Esophagus muscularis mucosa (tissue), 3 donors: ENCODE results near the gene PRDX2.

Source experiments
- POLR2AphosphoS5 ChIP-seq, 2 donors: sonication (generic); formaldehyde crosslinking; IDR thresholded peaks; one replicate each; pipeline ENCODE4 v1.6.1; 2017; ENCODE audit warnings: antibody characterized with exemption in 2 of 2
- TF ChIP-seq, protein P1 (sequence below), 3 experiments: fragments of 200-600 bp in 2 of 3; fragments of 450-650 bp in 1 of 3; sonication (generic) in 2 of 3; IDR thresholded peaks; one replicate each; pipeline ENCODE4 v1.5.1; 2017 to 2019; ENCODE audit warnings: antibody characterized with exemption in 3 of 3, mild to moderate bottlenecking in 2 of 3, moderate library complexity in 1 of 3

DNA sequence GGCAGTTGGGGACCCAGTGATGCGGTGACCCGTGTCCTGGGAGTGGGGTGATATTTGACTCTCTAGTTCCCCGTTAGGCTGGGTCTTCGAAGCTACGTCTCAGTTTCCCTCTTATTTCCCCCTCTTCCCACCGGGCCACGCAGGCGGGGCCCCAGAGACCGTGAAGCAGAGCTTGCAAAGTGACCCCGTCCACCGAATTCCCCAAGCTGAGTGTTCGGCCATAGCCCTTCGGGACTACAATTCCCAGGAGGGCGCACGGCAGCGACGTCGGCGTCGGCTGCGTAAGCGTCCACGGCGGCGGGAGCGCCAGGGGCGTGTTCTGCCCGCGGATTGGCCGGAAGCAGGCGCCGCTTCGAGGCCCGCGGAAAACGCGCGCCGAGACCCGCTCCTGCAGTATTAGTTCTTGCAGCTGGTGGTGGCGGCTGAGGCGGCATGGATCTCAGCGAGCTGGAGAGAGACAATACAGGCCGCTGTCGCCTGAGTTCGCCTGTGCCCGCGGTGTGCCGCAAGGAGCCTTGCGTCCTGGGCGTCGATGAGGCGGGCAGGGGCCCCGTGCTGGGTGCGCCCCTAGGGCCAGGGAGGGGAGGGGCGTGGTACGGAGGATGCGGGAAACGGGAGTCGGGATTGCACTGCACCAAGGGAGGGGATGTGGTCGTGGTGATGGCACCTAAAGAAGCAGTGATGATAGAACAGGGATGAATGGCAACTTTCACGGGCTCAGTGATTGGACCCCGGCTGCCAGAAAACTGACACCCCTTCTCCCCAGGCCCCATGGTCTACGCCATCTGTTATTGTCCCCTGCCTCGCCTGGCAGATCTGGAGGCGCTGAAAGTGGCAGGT lies 4.9 kb upstream of the PRDX2 start, which contains the start of gene RNASEH2A:
- TF ChIP-seq, protein P1, sequence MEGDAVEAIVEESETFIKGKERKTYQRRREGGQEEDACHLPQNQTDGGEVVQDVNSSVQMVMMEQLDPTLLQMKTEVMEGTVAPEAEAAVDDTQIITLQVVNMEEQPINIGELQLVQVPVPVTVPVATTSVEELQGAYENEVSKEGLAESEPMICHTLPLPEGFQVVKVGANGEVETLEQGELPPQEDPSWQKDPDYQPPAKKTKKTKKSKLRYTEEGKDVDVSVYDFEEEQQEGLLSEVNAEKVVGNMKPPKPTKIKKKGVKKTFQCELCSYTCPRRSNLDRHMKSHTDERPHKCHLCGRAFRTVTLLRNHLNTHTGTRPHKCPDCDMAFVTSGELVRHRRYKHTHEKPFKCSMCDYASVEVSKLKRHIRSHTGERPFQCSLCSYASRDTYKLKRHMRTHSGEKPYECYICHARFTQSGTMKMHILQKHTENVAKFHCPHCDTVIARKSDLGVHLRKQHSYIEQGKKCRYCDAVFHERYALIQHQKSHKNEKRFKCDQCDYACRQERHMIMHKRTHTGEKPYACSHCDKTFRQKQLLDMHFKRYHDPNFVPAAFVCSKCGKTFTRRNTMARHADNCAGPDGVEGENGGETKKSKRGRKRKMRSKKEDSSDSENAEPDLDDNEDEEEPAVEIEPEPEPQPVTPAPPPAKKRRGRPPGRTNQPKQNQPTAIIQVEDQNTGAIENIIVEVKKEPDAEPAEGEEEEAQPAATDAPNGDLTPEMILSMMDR (IDR thresholded peaks at IDR 0.05) = peak in 2 of 3 experiments; percentile 11
- peak; percentile 53 to 84 for TF ChIP-seq POLR2AphosphoS5 (IDR thresholded peaks at IDR 0.05)
